ENCODE measurements around the gene NTSR1. TPM values are rescaled to one million over a fixed set of nuclear protein-coding genes. Genes with fewer than 3 reads are reported as not detected.

Gene NTSR1
- total and polyA plus RNA-seq, 7 donors, result 0.01 to 0.08 (median 0.05) TPM; not detected in 3

- no peaks in the 10 kb centered on the region for H3K4me1 ChIP-seq
- no peaks in the 10 kb centered on the region for H3K9me3 ChIP-seq
- intact Hi-C loops (cut with DNase I), result no loop called here
- no peak overlapping the region for H3K4me3 ChIP-seq
- DNase-seq (no peak), ATAC-seq (no peak)
- H3K27me3 ChIP-seq (ENCODE audit: insufficient read depth in 3 of 3, low read length in 2 of 3), result peaks cover 0 to 40% (median 21%) of the 10 kb centered on the region in 3 donors
- H3K27ac ChIP-seq, result no peak overlapping the region
- no peaks in the 10 kb centered on the region for H3K36me3 ChIP-seq (ENCODE audit: insufficient read depth in 1 of 2, low read depth in 1 of 2)
- 83 to 90% (median 86%) methylated on average over 32 of the region's 32 CpGs for WGBS, 3 donors
- TF ChIP-seq CTCF (IDR thresholded peaks at IDR 0.05), result no peak
Measured at GRCh38 chr20:62695448-62696414, 12.9 kb upstream of the NTSR1 start.

GRCh38 chr20:62696434-62696957 is 12.1 kb upstream of the NTSR1 start:
- DNase-seq (no peak), ATAC-seq (no peak)
- Histone ChIP-seq H3K27ac (no peak overlapping the region), H3K4me3 (no peak overlapping the region), H3K27me3 (ENCODE audit: insufficient read depth in 3 of 3, low read length in 2 of 3) (peaks cover 0 to 34% (median 19%) of the 10 kb centered on the region in 3 donors), H3K36me3 (ENCODE audit: insufficient read depth in 1 of 2, low read depth in 1 of 2) (no peaks in the 10 kb centered on the region), H3K4me1 (no peaks in the 10 kb centered on the region), H3K9me3 (no peaks in the 10 kb centered on the region)
- WGBS, 3 donors, result 76 to 87% (median 80%) methylated on average over 16 of the region's 16 CpGs
- intact Hi-C loops (cut with DNase I), result no loop called here
- TF ChIP-seq CTCF (IDR thresholded peaks at IDR 0.05), result no peak

GRCh38 chr20:62696989-62697388 is 11.6 kb upstream of the NTSR1 start:
- Histone ChIP-seq H3K36me3 (ENCODE audit: insufficient read depth in 1 of 2, low read depth in 1 of 2) (no peaks in the 10 kb centered on the region), H3K4me3 (no peak overlapping the region), H3K9me3 (no peaks in the 10 kb centered on the region), H3K27ac (no peak overlapping the region), H3K4me1 (no peaks in the 10 kb centered on the region), H3K27me3 (ENCODE audit: insufficient read depth in 3 of 3, low read length in 2 of 3) (peaks cover 0 to 30% (median 15%) of the 10 kb centered on the region in 3 donors)
- intact Hi-C loops (cut with DNase I), result no loop called here
- no peak for DNase-seq
- TF ChIP-seq CTCF (IDR thresholded peaks at IDR 0.05), result no peak
- no peak for ATAC-seq
- 76 to 83% (median 80%) methylated on average over 10 of the region's 10 CpGs for WGBS, 3 donors

- ATAC-seq (no peak), DNase-seq (no peak)
- Histone ChIP-seq H3K9me3 (no peaks in the 10 kb centered on the region), H3K36me3 (ENCODE audit: insufficient read depth in 1 of 2, low read depth in 1 of 2) (no peaks in the 10 kb centered on the region), H3K4me3 (no peak overlapping the region), H3K4me1 (no peaks in the 10 kb centered on the region), H3K27ac (no peak overlapping the region), H3K27me3 (ENCODE audit: insufficient read depth in 3 of 3, low read length in 2 of 3) (peaks cover 0 to 32% (median 12%) of the 10 kb centered on the region in 3 donors)
- intact Hi-C loops (cut with DNase I), result no loop called here
- no peak for TF ChIP-seq CTCF (IDR thresholded peaks at IDR 0.05)
- 65 to 70% (median 65%) methylated on average over 11 of the region's 11 CpGs for WGBS, 3 donors
Measured at GRCh38 chr20:62697468-62697912, 11.1 kb upstream of the NTSR1 start.
